Neural cell (in vitro differentiated cells): ENCODE results near the gene ESPNL. TPM values are rescaled to one million over a fixed set of nuclear protein-coding genes. Genes with fewer than 3 reads are reported as not detected.

Experiments
- H2AFZ ChIP-seq: fragments of 200-600, 300-800 bp; sonication (generic), shearing (Covaris generic); 2 replicates; pipeline ENCODE4 v1.6.0; 2014; ENCODE audit warnings: low read depth, mild to moderate bottlenecking, antibody characterized with exemption, low read length, moderate library complexity
- H3F3A ChIP-seq: fragments of 200-600 bp; shearing (Covaris generic); 2 replicates; pipeline ENCODE4 v1.6.1; 2016; ENCODE audit warnings: mild to moderate bottlenecking, moderate library complexity, mixed read lengths, antibody characterized with exemption, low read length; ENCODE audit not compliant: insufficient read depth, poor library complexity, severe bottlenecking
- H3K27ac ChIP-seq: fragments of 200-600, 300-800 bp; sonication (generic), shearing (Covaris generic); 2 replicates; pipeline ENCODE4 v1.5.1; 2014; ENCODE audit warnings: mild to moderate bottlenecking, low read length, moderate library complexity
- H3K27me3 ChIP-seq: fragments of 300-800, 200-600 bp; sonication (generic), shearing (Covaris generic); 2 replicates; pipeline ENCODE4 v1.6.0; 2014; ENCODE audit warnings: mild to moderate bottlenecking, low read depth, low read length, moderate library complexity; ENCODE audit not compliant: insufficient read depth
- H3K36me3 ChIP-seq: fragments of 300-800, 200-600 bp; sonication (generic), shearing (Covaris generic); 2 replicates; pipeline ENCODE4 v1.5.1; 2014; ENCODE audit warnings: mild to moderate bottlenecking, antibody characterized with exemption, low read length, moderate library complexity; ENCODE audit not compliant: insufficient read depth
- H3K4me2 ChIP-seq: fragments of 300-800, 200-600 bp; sonication (generic), shearing (Covaris generic); 2 replicates; pipeline ENCODE4 v1.6.0; 2014; ENCODE audit warnings: mild to moderate bottlenecking, low read length
- H3K4me3 ChIP-seq: fragments of 300-800, 200-600 bp; sonication (generic), shearing (Covaris generic); 2 replicates; pipeline ENCODE4 v1.5.1; 2014; ENCODE audit warnings: mild to moderate bottlenecking, low read length, moderate library complexity
- H3K79me2 ChIP-seq: fragments of 200-600 bp; shearing (Covaris generic); replicated peaks from 2 replicates; pipeline ENCODE4 v1.6.0; 2014; ENCODE audit warnings: mild to moderate bottlenecking, low read length, moderate library complexity; ENCODE audit not compliant: insufficient read depth
- H3K9ac ChIP-seq: fragments of 300-800, 200-600 bp; sonication (generic), shearing (Covaris generic); 2 replicates; pipeline ENCODE4 v1.6.1; 2016; ENCODE audit warnings: mild to moderate bottlenecking, low read length, mixed read lengths
- H3K9me2 ChIP-seq: fragments of 200-600 bp; shearing (Covaris generic); 2 replicates; pipeline ENCODE4 v1.6.1; 2016; ENCODE audit warnings: mild to moderate bottlenecking, low read length, mixed read lengths; ENCODE audit not compliant: insufficient read depth
- H3K9me3 ChIP-seq: fragments of 200-600, 300-800 bp; sonication (generic), shearing (Covaris generic); 2 replicates; pipeline ENCODE4 v1.6.1; 2016; ENCODE audit warnings: mild to moderate bottlenecking, mixed run types, low read length, moderate library complexity, mixed read lengths
- H4K20me1 ChIP-seq: fragments of 200-600 bp; shearing (Covaris generic); 2 replicates; pipeline ENCODE4 v1.6.1; 2016; ENCODE audit warnings: mild to moderate bottlenecking, mixed run types; ENCODE audit not compliant: insufficient read depth
- CTCF ChIP-seq: fragments of 450-650 bp; IDR thresholded peaks from 2 replicates; pipeline ENCODE4 v1.5.1; 2014; ENCODE audit warnings: antibody characterized with exemption, mild to moderate bottlenecking, moderate library complexity; ENCODE audit not compliant: poor library complexity, severe bottlenecking
- EP300 ChIP-seq: fragments of 450-650 bp; conservative IDR thresholded peaks from 2 replicates; pipeline ENCODE4 v1.6.1; 2014; ENCODE audit warnings: antibody characterized with exemption, mild to moderate bottlenecking, moderate library complexity; ENCODE audit not compliant: poor library complexity, severe bottlenecking
- EZH2 ChIP-seq: fragments of 200-600, 300-800 bp; shearing (Covaris generic), sonication (generic); IDR thresholded peaks from 2 replicates; pipeline ENCODE4 v1.6.1; 2014; ENCODE audit warnings: antibody characterized with exemption, low read length, borderline replicate concordance, mild to moderate bottlenecking; ENCODE audit not compliant: insufficient read depth, poor library complexity, severe bottlenecking
- MXI1 ChIP-seq: fragments of 450-650 bp; conservative IDR thresholded peaks from 2 replicates; pipeline ENCODE4 v1.6.1; 2014; ENCODE audit warnings: antibody characterized with exemption, mild to moderate bottlenecking; ENCODE audit not compliant: poor library complexity, severe bottlenecking
- POLR2AphosphoS5 ChIP-seq: IDR thresholded peaks from 2 replicates; pipeline ENCODE4 v1.6.1; 2012
- RAD21 ChIP-seq: fragments of 450-650 bp; conservative IDR thresholded peaks from 2 replicates; pipeline ENCODE4 v1.6.1; 2014; ENCODE audit warnings: antibody characterized with exemption, mild to moderate bottlenecking, moderate library complexity
- REST ChIP-seq: IDR thresholded peaks from 2 replicates; pipeline ENCODE4 v1.6.1; 2012; ENCODE audit warnings: borderline replicate concordance
- SMC3 ChIP-seq: fragments of 450-650 bp; conservative IDR thresholded peaks from 2 replicates; pipeline ENCODE4 v1.6.1; 2014; ENCODE audit warnings: antibody characterized with exemption, mild to moderate bottlenecking, moderate library complexity; ENCODE audit not compliant: poor library complexity
- TAF1 ChIP-seq: IDR thresholded peaks from 2 replicates; pipeline ENCODE4 v1.6.1; 2012; ENCODE audit warnings: low read depth
- polyA plus RNA-seq: library from polyadenylated mRNA; depleted of rRNA; stranded (reverse); fragments of >200 nt; gene quantifications from 2 replicates; pipeline ENCODE4 v1.2.3, GENCODE V29; 2014

Gene ESPNL
- polyA plus RNA-seq, 1 donor from 2014 or later = 0.69 TPM

- H3K9me2 ChIP-seq = no peaks in the 10 kb centered on the region
- no peak overlapping the region for H3K4me3 ChIP-seq
Measured at GRCh38 chr2:238139196-238140039, 39.3 kb downstream of the ESPNL start.

GRCh38 chr2:238140040-238140439 lies 39.9 kb downstream of the ESPNL start:
- no peaks in the 10 kb centered on the region for H3K27me3 ChIP-seq
- no peak overlapping the region for H2AFZ ChIP-seq
- TF ChIP-seq EZH2 (no peak), RAD21 (no peak), EP300 (no peak), CTCF (no peak), POLR2AphosphoS5 (no peak), SMC3 (no peak), MXI1 (no peak)

More at GRCh38 chr2:238139196-238140039, 39.3 kb downstream of the ESPNL start:
- no peak for TF ChIP-seq EP300
- no peak for TF ChIP-seq MXI1
- TF ChIP-seq EZH2 = no peak
- TF ChIP-seq CTCF = no peak
- no peak for TF ChIP-seq POLR2AphosphoS5
- TF ChIP-seq TAF1 = no peak
- no peak for TF ChIP-seq REST
- Histone ChIP-seq H3K9me3 (no peaks in the 10 kb centered on the region), H3K9ac (no peak overlapping the region), H3K27me3 (no peaks in the 10 kb centered on the region), H2AFZ (no peak overlapping the region), H3K27ac (no peak overlapping the region), H4K20me1 (no peaks in the 10 kb centered on the region), H3K4me2 (no peak overlapping the region), H3F3A (no peaks in the 10 kb centered on the region), H3K79me2 (no peaks in the 10 kb centered on the region), H3K36me3 (no peaks in the 10 kb centered on the region)

More at GRCh38 chr2:238140040-238140439, 39.9 kb downstream of the ESPNL start:
- no peaks in the 10 kb centered on the region for H3K9me3 ChIP-seq
- no peaks in the 10 kb centered on the region for H3F3A ChIP-seq
- no peak overlapping the region for H3K4me3 ChIP-seq
- H3K9ac ChIP-seq = no peak overlapping the region
- H3K79me2 ChIP-seq = no peaks in the 10 kb centered on the region
- H3K4me2 ChIP-seq = no peak overlapping the region
- no peak overlapping the region for H3K27ac ChIP-seq
- H3K9me2 ChIP-seq = no peaks in the 10 kb centered on the region
- no peaks in the 10 kb centered on the region for H3K36me3 ChIP-seq
- no peaks in the 10 kb centered on the region for H4K20me1 ChIP-seq
